T47D (cell line): ENCODE data around the gene NEK9.
"Not testable (repeated sequence)": the region's sequence is repeated elsewhere in the genome, so short reads cannot be mapped to it uniquely, and the experiment has no call there.

Experiments used
- DNase-seq, 2 experiments: peaks; one replicate each; pipeline versions ENCODE4 v3.0.0 to v3.0.0-alpha.2; 2011 to 2012; ENCODE audit warnings: low read depth in 1 of 2, low spot score in 1 of 2
- JUND ChIP-seq: IDR thresholded peaks from 2 replicates; pipeline ENCODE4 v1.6.1; 2012; ENCODE audit warnings: low read depth
- in situ Hi-C: cut with HindIII; loops from 2 replicates; pipeline ENCODE4 v1.10.0; 2016; ENCODE audit warnings: low sequenced_read_pairs, low pct_unique_long_range_greater_than_20kb

Gene NEK9

GRCh38 chr14:75088566-75089373 lies 38.1 kb downstream of the NEK9 start:
- in situ Hi-C loops, result no loop called here
- no peak for TF ChIP-seq JUND
- DNase-seq, result peak; percentile 35 to 83

GRCh38 chr14:75088153-75088552 lies 38.7 kb downstream of the NEK9 start:
- in situ Hi-C loops, result no loop called here
- TF ChIP-seq JUND, result no peak
- no peak for DNase-seq

- TF ChIP-seq JUND, result no peak
- peak; percentile 67 to 79 for DNase-seq
- in situ Hi-C loops, result no loop called here
These were observed 42.3 kb downstream of the NEK9 start for GRCh38 chr14:75084513-75084912.

GRCh38 chr14:75083271-75083670 lies 43.6 kb downstream of the NEK9 start:
- in situ Hi-C loops, result no loop called here
- peak in 1 of 2 experiments; percentile 22 for DNase-seq
- no peak for TF ChIP-seq JUND

GRCh38 chr14:75081660-75082229 lies 45.1 kb downstream of the NEK9 start:
- no peak for DNase-seq
- in situ Hi-C loops, result no loop called here
- no peak for TF ChIP-seq JUND

GRCh38 chr14:75079521-75079920 lies 47.3 kb downstream of the NEK9 start:
- no peak for TF ChIP-seq JUND
- DNase-seq, result peak in 1 of 2 experiments; percentile 12
- in situ Hi-C loops, result no loop called here

- no peak for TF ChIP-seq JUND
- DNase-seq, result no peak
- in situ Hi-C loops, result no loop called here
These were observed 49.1 kb downstream of the NEK9 start for GRCh38 chr14:75077794-75078193.

- TF ChIP-seq JUND, result no peak
- in situ Hi-C loops, result no loop called here
- DNase-seq, result peak in 1 of 2 experiments; percentile 75
These were observed 56.5 kb downstream of the NEK9 start for GRCh38 chr14:75070383-75070782.

- DNase-seq, result no peak
- TF ChIP-seq JUND, result no peak
- in situ Hi-C loops, result no loop called here
These were observed 57.1 kb downstream of the NEK9 start for GRCh38 chr14:75069811-75070145.

GRCh38 chr14:75069121-75069810 lies 57.6 kb downstream of the NEK9 start, which contains the start of gene ZC2HC1C:
ZC2HC1C (plus strand) TSS chr14:75069641; CDS start chr14:75070574, 933 bp downstream.
- peak; percentile 80 to 95 for DNase-seq
- in situ Hi-C loops, result no loop called here
- no peak for TF ChIP-seq JUND

GRCh38 chr14:75068294-75069120 lies 58.3 kb downstream of the NEK9 start:
- in situ Hi-C loops, result no loop called here
- no peak for TF ChIP-seq JUND
- DNase-seq, result peak in 1 of 2 experiments; percentile 15

- in situ Hi-C loops, result not testable (repeated sequence)
These were observed 59.1 kb downstream of the NEK9 start for GRCh38 chr14:75067765-75068164.

GRCh38 chr14:75067212-75067611 lies 59.6 kb downstream of the NEK9 start:
- DNase-seq, result no peak
- no peak for TF ChIP-seq JUND

More at GRCh38 chr14:75067765-75068164, 59.1 kb downstream of the NEK9 start:
- not testable (repeated sequence) for DNase-seq

More at GRCh38 chr14:75067212-75067611, 59.6 kb downstream of the NEK9 start:
- in situ Hi-C loops, result no loop called here
